Neural cell (in vitro differentiated cells): Measurements from ENCODE around the gene RASD1. TPM values are rescaled to one million over a fixed set of nuclear protein-coding genes. Genes with fewer than 3 reads are reported as not detected.
A peak's percentile ranks its signal among the peaks of the same experiment; 100 is the strongest.

Source experiments
- H2AFZ ChIP-seq: fragments of 200-600, 300-800 bp; sonication (generic), shearing (Covaris generic); 2 replicates; pipeline ENCODE4 v1.6.0; 2014; ENCODE audit warnings: low read depth, mild to moderate bottlenecking, antibody characterized with exemption, low read length, moderate library complexity
- H3F3A ChIP-seq: fragments of 200-600 bp; shearing (Covaris generic); 2 replicates; pipeline ENCODE4 v1.6.1; 2016; ENCODE audit warnings: mild to moderate bottlenecking, moderate library complexity, mixed read lengths, antibody characterized with exemption, low read length; ENCODE audit not compliant: insufficient read depth, poor library complexity, severe bottlenecking
- H3K27ac ChIP-seq: fragments of 200-600, 300-800 bp; sonication (generic), shearing (Covaris generic); 2 replicates; pipeline ENCODE4 v1.5.1; 2014; ENCODE audit warnings: mild to moderate bottlenecking, low read length, moderate library complexity
- H3K27me3 ChIP-seq: fragments of 300-800, 200-600 bp; sonication (generic), shearing (Covaris generic); 2 replicates; pipeline ENCODE4 v1.6.0; 2014; ENCODE audit warnings: mild to moderate bottlenecking, low read depth, low read length, moderate library complexity; ENCODE audit not compliant: insufficient read depth
- H3K36me3 ChIP-seq: fragments of 300-800, 200-600 bp; sonication (generic), shearing (Covaris generic); 2 replicates; pipeline ENCODE4 v1.5.1; 2014; ENCODE audit warnings: mild to moderate bottlenecking, antibody characterized with exemption, low read length, moderate library complexity; ENCODE audit not compliant: insufficient read depth
- H3K4me2 ChIP-seq: fragments of 300-800, 200-600 bp; sonication (generic), shearing (Covaris generic); 2 replicates; pipeline ENCODE4 v1.6.0; 2014; ENCODE audit warnings: mild to moderate bottlenecking, low read length
- H3K4me3 ChIP-seq: fragments of 300-800, 200-600 bp; sonication (generic), shearing (Covaris generic); 2 replicates; pipeline ENCODE4 v1.5.1; 2014; ENCODE audit warnings: mild to moderate bottlenecking, low read length, moderate library complexity
- H3K79me2 ChIP-seq: fragments of 200-600 bp; shearing (Covaris generic); replicated peaks from 2 replicates; pipeline ENCODE4 v1.6.0; 2014; ENCODE audit warnings: mild to moderate bottlenecking, low read length, moderate library complexity; ENCODE audit not compliant: insufficient read depth
- H3K9ac ChIP-seq: fragments of 300-800, 200-600 bp; sonication (generic), shearing (Covaris generic); 2 replicates; pipeline ENCODE4 v1.6.1; 2016; ENCODE audit warnings: mild to moderate bottlenecking, low read length, mixed read lengths
- H3K9me2 ChIP-seq: fragments of 200-600 bp; shearing (Covaris generic); 2 replicates; pipeline ENCODE4 v1.6.1; 2016; ENCODE audit warnings: mild to moderate bottlenecking, low read length, mixed read lengths; ENCODE audit not compliant: insufficient read depth
- H3K9me3 ChIP-seq: fragments of 200-600, 300-800 bp; sonication (generic), shearing (Covaris generic); 2 replicates; pipeline ENCODE4 v1.6.1; 2016; ENCODE audit warnings: mild to moderate bottlenecking, mixed run types, low read length, moderate library complexity, mixed read lengths
- H4K20me1 ChIP-seq: fragments of 200-600 bp; shearing (Covaris generic); 2 replicates; pipeline ENCODE4 v1.6.1; 2016; ENCODE audit warnings: mild to moderate bottlenecking, mixed run types; ENCODE audit not compliant: insufficient read depth
- CTCF ChIP-seq: fragments of 450-650 bp; IDR thresholded peaks from 2 replicates; pipeline ENCODE4 v1.5.1; 2014; ENCODE audit warnings: antibody characterized with exemption, mild to moderate bottlenecking, moderate library complexity; ENCODE audit not compliant: poor library complexity, severe bottlenecking
- EP300 ChIP-seq: fragments of 450-650 bp; conservative IDR thresholded peaks from 2 replicates; pipeline ENCODE4 v1.6.1; 2014; ENCODE audit warnings: antibody characterized with exemption, mild to moderate bottlenecking, moderate library complexity; ENCODE audit not compliant: poor library complexity, severe bottlenecking
- EZH2 ChIP-seq: fragments of 200-600, 300-800 bp; shearing (Covaris generic), sonication (generic); IDR thresholded peaks from 2 replicates; pipeline ENCODE4 v1.6.1; 2014; ENCODE audit warnings: antibody characterized with exemption, low read length, borderline replicate concordance, mild to moderate bottlenecking; ENCODE audit not compliant: insufficient read depth, poor library complexity, severe bottlenecking
- MXI1 ChIP-seq: fragments of 450-650 bp; conservative IDR thresholded peaks from 2 replicates; pipeline ENCODE4 v1.6.1; 2014; ENCODE audit warnings: antibody characterized with exemption, mild to moderate bottlenecking; ENCODE audit not compliant: poor library complexity, severe bottlenecking
- POLR2AphosphoS5 ChIP-seq: IDR thresholded peaks from 2 replicates; pipeline ENCODE4 v1.6.1; 2012
- RAD21 ChIP-seq: fragments of 450-650 bp; conservative IDR thresholded peaks from 2 replicates; pipeline ENCODE4 v1.6.1; 2014; ENCODE audit warnings: antibody characterized with exemption, mild to moderate bottlenecking, moderate library complexity
- REST ChIP-seq: IDR thresholded peaks from 2 replicates; pipeline ENCODE4 v1.6.1; 2012; ENCODE audit warnings: borderline replicate concordance
- SMC3 ChIP-seq: fragments of 450-650 bp; conservative IDR thresholded peaks from 2 replicates; pipeline ENCODE4 v1.6.1; 2014; ENCODE audit warnings: antibody characterized with exemption, mild to moderate bottlenecking, moderate library complexity; ENCODE audit not compliant: poor library complexity
- TAF1 ChIP-seq: IDR thresholded peaks from 2 replicates; pipeline ENCODE4 v1.6.1; 2012; ENCODE audit warnings: low read depth
- polyA plus RNA-seq: library from polyadenylated mRNA; depleted of rRNA; stranded (reverse); fragments of >200 nt; gene quantifications from 2 replicates; pipeline ENCODE4 v1.2.3, GENCODE V29; 2014

RASD1 gene
- polyA plus RNA-seq, 1 donor from 2014 or later, result 57.7 TPM

- Histone ChIP-seq H3F3A (no peaks in the 10 kb centered on the region), H3K27ac (peak overlapping the region; percentile 70), H3K4me3 (peak overlapping the region; percentile 78), H2AFZ (no peak overlapping the region), H3K79me2 (peaks cover 11% of the 10 kb centered on the region), H3K4me2 (peak overlapping the region; percentile 70), H3K9me3 (no peaks in the 10 kb centered on the region), H3K27me3 (peaks cover 19% of the 10 kb centered on the region), H3K9ac (peak overlapping the region; percentile 75), H3K36me3 (no peaks in the 10 kb centered on the region), H4K20me1 (no peaks in the 10 kb centered on the region), H3K9me2 (no peaks in the 10 kb centered on the region)
- TF ChIP-seq TAF1 (no peak), RAD21 (no peak), MXI1 (no peak), CTCF (no peak), EZH2 (no peak), SMC3 (no peak), EP300 (no peak), POLR2AphosphoS5 (no peak), REST (no peak)
Observed at GRCh38 chr17:17493986-17494466, 2.2 kb downstream of the RASD1 start.

DNA sequence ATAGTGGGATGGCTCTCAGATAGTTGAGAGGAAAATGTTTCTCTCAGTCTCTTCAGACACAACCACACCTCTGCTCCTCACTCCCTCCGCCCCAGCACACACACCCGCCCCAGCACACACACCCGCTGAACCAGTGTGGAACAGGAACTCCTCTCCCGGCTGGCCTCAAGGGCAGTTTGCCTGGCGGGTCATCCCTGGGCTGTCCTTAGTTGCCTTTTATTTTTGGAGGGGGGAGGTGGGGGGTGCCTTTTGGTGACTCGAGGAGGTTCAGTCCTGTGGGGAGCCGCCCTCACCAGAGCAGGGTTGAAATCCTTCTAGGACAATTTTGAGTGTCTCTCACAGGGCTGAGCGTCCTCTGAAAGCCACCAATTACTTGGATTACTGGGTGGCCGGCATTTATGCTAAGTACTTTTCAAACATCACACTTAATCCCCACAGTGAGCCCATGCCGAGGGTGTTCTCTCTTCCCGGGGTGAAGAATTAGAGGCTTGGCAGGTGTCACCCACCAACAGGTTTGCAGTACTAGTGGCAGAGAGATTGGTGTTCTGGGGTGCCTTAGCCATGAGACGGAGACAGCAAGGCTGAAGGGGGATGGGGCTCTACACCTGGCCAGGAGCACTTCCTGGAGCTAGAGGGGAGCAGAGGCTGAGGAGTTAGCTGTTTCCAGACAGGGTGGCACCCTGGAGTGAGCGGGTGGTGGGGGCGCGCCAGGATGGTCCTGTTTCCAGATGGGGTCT, 2.8 kb downstream of the RASD1 start:
- H3K27me3 ChIP-seq, result peaks cover 19% of the 10 kb centered on the region
- no peaks in the 10 kb centered on the region for H3K9me2 ChIP-seq
- peak overlapping the region; percentile 75 for H3K9ac ChIP-seq
- no peaks in the 10 kb centered on the region for H3K9me3 ChIP-seq
- H4K20me1 ChIP-seq, result no peaks in the 10 kb centered on the region
- H3F3A ChIP-seq, result no peaks in the 10 kb centered on the region
- H3K27ac ChIP-seq, result peak overlapping the region; percentile 70
- no peak overlapping the region for H3K4me2 ChIP-seq
- TF ChIP-seq MXI1 (no peak), SMC3 (no peak), CTCF (no peak), EZH2 (no peak), RAD21 (no peak), EP300 (no peak), POLR2AphosphoS5 (no peak), REST (no peak), TAF1 (no peak)
- peaks cover 11% of the 10 kb centered on the region for H3K79me2 ChIP-seq
- H2AFZ ChIP-seq, result no peak overlapping the region
- H3K4me3 ChIP-seq, result peak overlapping the region; percentile 78
- no peaks in the 10 kb centered on the region for H3K36me3 ChIP-seq
